HFFc6 (cell line): ENCODE results near the gene HIP1R. TPM values are rescaled to one million over a fixed set of nuclear protein-coding genes. Genes with fewer than 3 reads are reported as not detected.
"Not testable (repeated sequence)": the region's sequence is repeated elsewhere in the genome, so short reads cannot be mapped to it uniquely, and the experiment has no call there.

ENCODE experiments used
- DNase-seq: peaks from one replicate; pipeline ENCODE4 v3.0.0-alpha.2; 2018
- H3K27ac Mint-ChIP-seq: 2 replicates; pipeline ENCODE4 v1.8.0; 2020; ENCODE audit warnings: mild to moderate bottlenecking, mixed read lengths
- H3K27me3 Mint-ChIP-seq: 2 replicates; pipeline ENCODE4 v1.8.0; 2021; ENCODE audit warnings: mild to moderate bottlenecking, moderate library complexity, mixed read lengths; ENCODE audit not compliant: insufficient read depth
- H3K36me3 Mint-ChIP-seq: 2 replicates; pipeline ENCODE4 v1.8.0; 2021; ENCODE audit warnings: low read depth, mixed read lengths
- H3K4me1 Mint-ChIP-seq: 2 replicates; pipeline ENCODE4 v1.8.0; 2020; ENCODE audit warnings: low read depth, mixed read lengths
- H3K4me3 Mint-ChIP-seq: 2 replicates; pipeline ENCODE4 v1.8.0; 2020; ENCODE audit warnings: mild to moderate bottlenecking, moderate library complexity, mixed read lengths
- H3K9me3 Mint-ChIP-seq: 2 replicates; pipeline ENCODE4 v1.8.0; 2020; ENCODE audit warnings: mild to moderate bottlenecking, mixed read lengths
- total RNA-seq, 6 experiments: library from RNA; stranded (reverse); fragmentation: NEBNext Ultra II Directional; extraction: Animal tissue kit (Norgen Biotek cat#: 25700); gene quantifications; 2 replicates in 1 of 6; 3 replicates in 5 of 6; pipeline ENCODE4 v1.2.3, GENCODE V29; 2021
- TF ChIP-seq, protein P1 (sequence below): fragments of 200-600 bp; sonication (generic); IDR thresholded peaks from 2 replicates; pipeline ENCODE4 v1.5.0; 2021; ENCODE audit warnings: antibody characterized with exemption, mild to moderate bottlenecking

Gene HIP1R
- total RNA-seq, 6 experiments from 2014 or later: 6.7 to 9.8 (median 8.4) TPM

DNA sequence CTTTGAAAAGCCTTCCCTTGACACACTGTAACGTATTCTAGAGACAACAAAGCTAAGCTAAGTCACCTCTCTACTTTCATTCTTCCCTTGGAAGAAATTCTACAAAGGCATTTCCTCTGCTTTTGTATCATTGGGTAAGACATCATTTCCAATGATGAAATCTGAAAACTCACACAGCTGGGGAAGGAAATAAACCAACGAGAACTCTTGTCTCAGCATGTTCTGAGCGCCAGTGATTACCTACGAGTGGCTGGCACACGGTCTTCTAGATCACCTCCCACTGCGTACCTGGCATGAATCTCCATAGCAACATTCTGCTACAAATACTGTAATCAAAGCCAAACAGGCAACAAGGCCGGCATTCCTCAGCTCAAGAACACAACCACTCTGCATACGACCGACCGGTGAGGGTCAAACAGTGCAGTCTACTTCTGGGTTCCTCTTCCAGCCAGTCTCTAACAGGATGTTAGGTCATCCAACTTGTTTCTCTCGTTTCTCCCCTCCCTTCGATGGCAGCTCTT is 53.0 kb downstream of the HIP1R start:
- TF ChIP-seq, protein P1, sequence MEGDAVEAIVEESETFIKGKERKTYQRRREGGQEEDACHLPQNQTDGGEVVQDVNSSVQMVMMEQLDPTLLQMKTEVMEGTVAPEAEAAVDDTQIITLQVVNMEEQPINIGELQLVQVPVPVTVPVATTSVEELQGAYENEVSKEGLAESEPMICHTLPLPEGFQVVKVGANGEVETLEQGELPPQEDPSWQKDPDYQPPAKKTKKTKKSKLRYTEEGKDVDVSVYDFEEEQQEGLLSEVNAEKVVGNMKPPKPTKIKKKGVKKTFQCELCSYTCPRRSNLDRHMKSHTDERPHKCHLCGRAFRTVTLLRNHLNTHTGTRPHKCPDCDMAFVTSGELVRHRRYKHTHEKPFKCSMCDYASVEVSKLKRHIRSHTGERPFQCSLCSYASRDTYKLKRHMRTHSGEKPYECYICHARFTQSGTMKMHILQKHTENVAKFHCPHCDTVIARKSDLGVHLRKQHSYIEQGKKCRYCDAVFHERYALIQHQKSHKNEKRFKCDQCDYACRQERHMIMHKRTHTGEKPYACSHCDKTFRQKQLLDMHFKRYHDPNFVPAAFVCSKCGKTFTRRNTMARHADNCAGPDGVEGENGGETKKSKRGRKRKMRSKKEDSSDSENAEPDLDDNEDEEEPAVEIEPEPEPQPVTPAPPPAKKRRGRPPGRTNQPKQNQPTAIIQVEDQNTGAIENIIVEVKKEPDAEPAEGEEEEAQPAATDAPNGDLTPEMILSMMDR: no peak
- H3K9me3 Mint-ChIP-seq: no peaks in the 10 kb centered on the region
- no peak for DNase-seq
- H3K4me1 Mint-ChIP-seq: peaks cover 85% of the 10 kb centered on the region
- no peaks in the 10 kb centered on the region for H3K27me3 Mint-ChIP-seq
- peak overlapping the region; percentile 81 for H3K27ac Mint-ChIP-seq
- peak overlapping the region; percentile 4; the same call in 1 of the 2 replicates for H3K4me3 Mint-ChIP-seq
- H3K36me3 Mint-ChIP-seq: no peaks in the 10 kb centered on the region

DNA sequence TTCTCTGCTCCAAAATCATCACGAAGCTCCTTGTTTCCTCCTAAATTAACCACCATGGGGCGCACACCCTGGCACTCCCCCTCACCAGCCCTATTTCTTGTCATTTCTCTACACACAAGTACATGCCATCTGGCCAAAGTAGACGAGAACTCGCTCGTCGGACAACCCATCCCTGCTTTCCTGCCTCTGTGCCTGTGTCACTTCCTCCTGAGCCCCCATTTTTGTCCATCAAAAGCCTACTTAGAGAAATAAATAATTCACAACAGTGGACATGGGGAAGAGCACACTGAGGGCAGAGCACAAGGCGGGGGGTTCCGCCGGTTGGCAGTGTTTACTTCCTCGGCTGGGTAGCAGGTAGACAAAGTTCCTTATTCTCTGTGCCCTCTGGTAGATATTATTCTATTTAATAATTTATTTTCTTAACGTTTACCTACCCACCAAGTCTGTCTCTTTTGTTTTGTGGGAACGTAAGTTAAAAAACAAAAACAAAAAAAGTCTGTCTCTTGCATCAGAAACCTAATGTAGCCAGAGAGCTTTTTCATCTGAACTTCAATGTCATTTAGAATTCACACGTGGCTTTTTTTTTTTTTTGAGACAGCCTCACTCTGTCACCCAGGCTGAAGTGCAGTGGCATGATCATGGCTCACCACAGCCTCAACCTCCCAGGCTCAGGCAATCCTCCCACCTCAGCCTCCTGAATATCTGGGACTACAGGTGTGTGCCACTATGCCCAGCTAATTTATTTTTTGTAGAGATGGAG is 54.7 kb downstream of the HIP1R start:
- no peak for DNase-seq
- H3K36me3 Mint-ChIP-seq: no peaks in the 10 kb centered on the region
- TF ChIP-seq, protein P1: 0 out of 2 replicates have a peak, but pooled peaks have one; percentile 7
- H3K27ac Mint-ChIP-seq: no peak overlapping the region
- H3K9me3 Mint-ChIP-seq: no peaks in the 10 kb centered on the region
- peaks cover 86% of the 10 kb centered on the region for H3K4me1 Mint-ChIP-seq
- no peak overlapping the region for H3K4me3 Mint-ChIP-seq
- H3K27me3 Mint-ChIP-seq: peaks cover 2% of the 10 kb centered on the region; the same call in 1 of the 2 replicates

DNA sequence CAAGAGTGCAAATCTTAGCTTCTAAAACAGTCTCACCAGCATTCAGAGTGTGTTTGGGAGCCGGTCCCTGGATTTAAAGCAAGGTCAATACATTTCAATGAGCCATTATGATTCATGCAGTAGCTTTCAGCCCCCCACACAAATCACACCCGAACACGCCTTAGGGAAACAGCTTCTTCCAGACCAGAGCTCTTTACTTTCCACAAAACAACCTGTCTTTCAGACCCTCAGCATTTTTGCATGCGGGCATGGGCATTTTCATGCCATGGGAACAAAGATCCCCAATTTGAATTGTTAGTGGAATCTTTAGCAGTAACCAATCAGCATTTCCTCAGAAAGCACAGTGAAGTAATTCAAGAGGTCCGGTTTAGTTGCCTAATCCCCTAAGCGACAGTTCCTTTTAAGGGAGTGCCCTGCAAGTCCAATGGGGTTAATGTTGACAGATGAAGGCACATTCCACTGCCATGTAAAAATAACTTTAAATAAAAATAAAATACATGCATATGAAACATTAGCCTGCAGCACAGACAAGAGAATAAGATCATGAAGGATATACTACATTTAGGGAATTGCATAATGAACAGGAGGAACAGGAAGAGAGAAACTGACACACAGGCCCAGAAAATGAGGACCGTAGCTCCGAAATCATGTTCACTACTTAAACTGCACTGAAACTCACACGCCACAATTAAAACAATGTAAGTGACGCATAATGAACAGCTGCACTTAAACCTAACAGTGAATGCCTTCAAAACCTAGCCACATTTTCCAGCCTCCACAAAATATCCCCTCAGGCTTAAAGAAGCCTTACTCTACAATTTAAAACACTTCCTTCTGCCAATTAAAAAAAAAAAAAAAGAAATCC is 56.6 kb downstream of the HIP1R start:
- Mint-ChIP-seq H3K27ac (peak overlapping the region; percentile 88), H3K4me3 (peak overlapping the region; percentile 82), H3K9me3 (peaks cover 6% of the 10 kb centered on the region), H3K27me3 (peaks cover 4% of the 10 kb centered on the region), H3K4me1 (peaks cover 82% of the 10 kb centered on the region), H3K36me3 (peaks cover 6% of the 10 kb centered on the region)
- DNase-seq: peak; percentile 79
- TF ChIP-seq, protein P1: no peak

DNA sequence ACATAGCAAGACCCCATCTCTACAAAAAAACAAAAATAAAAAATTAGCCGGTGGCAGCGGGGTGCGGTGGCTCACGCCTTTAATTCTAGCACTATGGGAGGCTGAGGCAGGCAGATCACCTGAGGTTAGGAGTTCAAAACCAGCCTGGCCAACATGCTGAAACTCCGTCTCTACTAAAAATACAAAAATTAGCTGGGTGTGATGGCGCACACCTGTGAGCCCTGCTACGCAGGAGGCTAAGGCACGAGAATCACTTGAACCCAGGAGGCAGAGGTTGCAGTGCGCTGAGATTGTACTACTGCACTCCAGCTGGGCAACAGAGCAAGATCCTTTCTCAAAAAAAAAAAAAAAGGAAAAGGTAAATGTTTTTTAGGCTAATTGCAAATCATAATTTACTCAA is 57.5 kb downstream of the HIP1R start:
- Mint-ChIP-seq H3K27ac (peak overlapping the region; percentile 88; the same call in 1 of the 2 replicates), H3K4me1 (peaks cover 80% of the 10 kb centered on the region), H3K4me3 (peak overlapping the region; percentile 82)
- H3K36me3 Mint-ChIP-seq, DNase-seq, H3K9me3 Mint-ChIP-seq, H3K27me3 Mint-ChIP-seq: not testable (repeated sequence)

DNA sequence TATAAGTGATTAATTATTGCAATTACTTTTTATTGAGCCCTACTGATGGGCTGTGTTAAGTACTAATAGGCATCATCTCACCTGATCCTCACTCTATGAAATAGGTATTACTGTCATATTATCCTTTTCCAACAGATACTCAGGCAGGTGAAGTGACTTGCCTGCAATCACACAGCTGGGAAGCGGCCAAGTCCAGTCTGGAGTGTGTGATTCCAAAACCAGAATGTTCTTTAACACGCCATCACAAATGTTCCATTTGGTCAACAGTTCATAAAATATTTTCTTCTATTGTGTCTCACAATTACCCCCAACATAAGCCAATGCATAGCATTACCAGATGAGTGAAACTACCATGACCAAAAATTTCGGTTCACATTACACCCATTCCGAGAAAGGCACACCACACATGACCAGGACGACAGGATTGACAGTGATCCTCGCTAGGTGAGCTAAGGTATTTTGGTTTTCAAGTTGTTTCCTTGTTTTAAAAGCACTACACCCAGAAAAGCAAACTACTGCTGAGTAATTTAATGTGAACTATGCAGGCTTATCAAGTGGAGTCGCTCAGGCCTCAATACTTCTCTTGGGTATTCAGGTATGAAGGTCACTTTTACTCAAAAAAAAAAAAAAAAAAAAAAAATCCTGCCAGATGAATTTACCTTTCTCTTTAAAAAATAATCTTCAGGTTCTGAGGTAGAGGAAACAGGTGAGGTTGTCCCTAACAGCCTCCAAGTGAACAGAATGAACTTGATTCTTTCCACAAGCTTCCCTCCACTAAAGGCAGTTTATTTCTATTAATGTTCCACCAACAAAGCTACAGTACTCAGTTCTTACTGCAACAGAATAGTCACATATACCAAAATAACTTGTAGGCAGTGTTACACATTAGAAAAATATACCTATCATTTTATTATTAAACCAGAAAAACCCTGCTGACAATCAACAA is 58.2 kb downstream of the HIP1R start:
- no peak for DNase-seq
- H3K4me1 Mint-ChIP-seq: peaks cover 80% of the 10 kb centered on the region
- H3K36me3 Mint-ChIP-seq: peaks cover 6% of the 10 kb centered on the region
- peaks cover 6% of the 10 kb centered on the region for H3K9me3 Mint-ChIP-seq
- H3K27ac Mint-ChIP-seq: peak overlapping the region; percentile 92
- peaks cover 4% of the 10 kb centered on the region for H3K27me3 Mint-ChIP-seq
- TF ChIP-seq, protein P1: no peak
- peak overlapping the region; percentile 96 for H3K4me3 Mint-ChIP-seq
